ENCODE measurements around the gene PPFIA4. TPM values are rescaled to one million over a fixed set of nuclear protein-coding genes. Genes with fewer than 3 reads are reported as not detected.

Gene PPFIA4
- polyA plus RNA-seq, 1 donor (not counting 4 experiments of a cell fraction or from before 2014, with no cell fraction given) = 2.3 TPM

GRCh38 chr1:203055161-203055799, 29.0 kb downstream of the PPFIA4 start:
- no peak overlapping the region for H2AFZ ChIP-seq (ENCODE audit: control insufficient read depth, low read length)
- H3K4me3 ChIP-seq (ENCODE audit: control insufficient read depth in 2 of 3, extremely low read depth in 1 of 3, insufficient read depth in 2 of 3, low read depth in 1 of 3, low read length in 3 of 3) = no peak overlapping the region
- H3K79me2 ChIP-seq (ENCODE audit: control insufficient read depth, insufficient read depth, low read length) = no peaks in the 10 kb centered on the region
- H3K9me3 ChIP-seq (ENCODE audit: control insufficient read depth, low read depth, low read length) = no peaks in the 10 kb centered on the region
- no peaks in the 10 kb centered on the region for H3K4me1 ChIP-seq (ENCODE audit: control insufficient read depth, extremely low read depth, insufficient read depth, low read length)
- no peak overlapping the region for H3K27ac ChIP-seq (ENCODE audit: control insufficient read depth, insufficient read depth, low read length)
- TF ChIP-seq CTCF (optimal IDR thresholded peaks at IDR 0.05 in 1 of 3, IDR thresholded peaks at IDR 0.05 in 1 of 3, conservative IDR thresholded peaks at IDR 0.05 in 1 of 3; ENCODE audit: extremely low read depth in 1 of 3, insufficient read depth in 2 of 3, low read length in 3 of 3) (peak in 2 of 3 experiments; percentile 7 to 28), EZH2 (IDR thresholded peaks at IDR 0.05; ENCODE audit: low read length) (no peak)
- no peaks in the 10 kb centered on the region for H4K20me1 ChIP-seq (ENCODE audit: control insufficient read depth, extremely low read depth, insufficient read depth, low read length)
- H3K4me2 ChIP-seq (ENCODE audit: control insufficient read depth, extremely low read depth, insufficient read depth, low read depth, low read length) = no peak overlapping the region
- no peak overlapping the region for H3K9ac ChIP-seq (ENCODE audit: control insufficient read depth, extremely low read depth, insufficient read depth, low read length)
- no peak for FAIRE-seq
- peaks cover 23% of the 10 kb centered on the region for H3K27me3 ChIP-seq (ENCODE audit: control insufficient read depth, extremely low read depth, insufficient read depth, low read length)
- H3K9me1 ChIP-seq (ENCODE audit: control insufficient read depth, extremely low read depth, insufficient read depth, low read length) = no peaks in the 10 kb centered on the region
- H3K36me3 ChIP-seq (ENCODE audit: control insufficient read depth in 2 of 2, extremely low read depth in 1 of 2, insufficient read depth in 2 of 2, low read length in 2 of 2) = peaks cover 0 to 1% of the 10 kb centered on the region in 2 experiments
- dilution Hi-C loops (cut with MboI; ENCODE audit: extremely low pct_ligation_motif_present, low sequenced_read_pairs) = no loop called here
- no peak for DNase-seq (ENCODE audit: low read depth, low spot score)

- dilution Hi-C loops (cut with MboI; ENCODE audit: extremely low pct_ligation_motif_present, low sequenced_read_pairs) = no loop called here
- Histone ChIP-seq H2AFZ (ENCODE audit: control insufficient read depth, low read length) (no peak overlapping the region), H3K9me1 (ENCODE audit: control insufficient read depth, extremely low read depth, insufficient read depth, low read length) (no peaks in the 10 kb centered on the region), H3K36me3 (ENCODE audit: control insufficient read depth in 2 of 2, extremely low read depth in 1 of 2, insufficient read depth in 2 of 2, low read length in 2 of 2) (peaks cover 0 to 1% of the 10 kb centered on the region in 2 experiments), H3K4me3 (ENCODE audit: control insufficient read depth in 2 of 3, extremely low read depth in 1 of 3, insufficient read depth in 2 of 3, low read depth in 1 of 3, low read length in 3 of 3) (no peak overlapping the region), H3K9ac (ENCODE audit: control insufficient read depth, extremely low read depth, insufficient read depth, low read length) (no peak overlapping the region), H3K4me2 (ENCODE audit: control insufficient read depth, extremely low read depth, insufficient read depth, low read depth, low read length) (no peak overlapping the region), H3K27me3 (ENCODE audit: control insufficient read depth, extremely low read depth, insufficient read depth, low read length) (peaks cover 26% of the 10 kb centered on the region), H3K79me2 (ENCODE audit: control insufficient read depth, insufficient read depth, low read length) (no peaks in the 10 kb centered on the region), H4K20me1 (ENCODE audit: control insufficient read depth, extremely low read depth, insufficient read depth, low read length) (no peaks in the 10 kb centered on the region), H3K9me3 (ENCODE audit: control insufficient read depth, low read depth, low read length) (no peaks in the 10 kb centered on the region), H3K4me1 (ENCODE audit: control insufficient read depth, extremely low read depth, insufficient read depth, low read length) (no peaks in the 10 kb centered on the region), H3K27ac (ENCODE audit: control insufficient read depth, insufficient read depth, low read length) (no peak overlapping the region)
- no peak for FAIRE-seq
- no peak for TF ChIP-seq EZH2 (IDR thresholded peaks at IDR 0.05; ENCODE audit: low read length)
- no peak for DNase-seq (ENCODE audit: low read depth, low spot score)
These were observed 29.7 kb downstream of the PPFIA4 start for GRCh38 chr1:203056012-203056411.

- no peak overlapping the region for H3K9ac ChIP-seq (ENCODE audit: control insufficient read depth, extremely low read depth, insufficient read depth, low read length)
- no peak overlapping the region for H3K4me3 ChIP-seq (ENCODE audit: control insufficient read depth in 2 of 3, extremely low read depth in 1 of 3, insufficient read depth in 2 of 3, low read depth in 1 of 3, low read length in 3 of 3)
- H3K9me3 ChIP-seq (ENCODE audit: control insufficient read depth, low read depth, low read length) = no peaks in the 10 kb centered on the region
- H2AFZ ChIP-seq (ENCODE audit: control insufficient read depth, low read length) = no peak overlapping the region
- no peak overlapping the region for H3K27ac ChIP-seq (ENCODE audit: control insufficient read depth, insufficient read depth, low read length)
- peak in 2 of 3 experiments; percentile 25 to 26 for TF ChIP-seq CTCF (optimal IDR thresholded peaks at IDR 0.05 in 1 of 3, IDR thresholded peaks at IDR 0.05 in 1 of 3, conservative IDR thresholded peaks at IDR 0.05 in 1 of 3; ENCODE audit: extremely low read depth in 1 of 3, insufficient read depth in 2 of 3, low read length in 3 of 3)
- no peak for TF ChIP-seq EZH2 (IDR thresholded peaks at IDR 0.05; ENCODE audit: low read length)
- no peak overlapping the region for H3K4me2 ChIP-seq (ENCODE audit: control insufficient read depth, extremely low read depth, insufficient read depth, low read depth, low read length)
- H3K9me1 ChIP-seq (ENCODE audit: control insufficient read depth, extremely low read depth, insufficient read depth, low read length) = no peaks in the 10 kb centered on the region
- H3K36me3 ChIP-seq (ENCODE audit: control insufficient read depth in 2 of 2, extremely low read depth in 1 of 2, insufficient read depth in 2 of 2, low read length in 2 of 2) = peaks cover 0 to 1% of the 10 kb centered on the region in 2 experiments
- H4K20me1 ChIP-seq (ENCODE audit: control insufficient read depth, extremely low read depth, insufficient read depth, low read length) = no peaks in the 10 kb centered on the region
- FAIRE-seq = no peak
- H3K27me3 ChIP-seq (ENCODE audit: control insufficient read depth, extremely low read depth, insufficient read depth, low read length) = peaks cover 26% of the 10 kb centered on the region
- H3K79me2 ChIP-seq (ENCODE audit: control insufficient read depth, insufficient read depth, low read length) = no peaks in the 10 kb centered on the region
- no peak for DNase-seq (ENCODE audit: low read depth, low spot score)
- no peaks in the 10 kb centered on the region for H3K4me1 ChIP-seq (ENCODE audit: control insufficient read depth, extremely low read depth, insufficient read depth, low read length)
- dilution Hi-C loops (cut with MboI; ENCODE audit: extremely low pct_ligation_motif_present, low sequenced_read_pairs) = no loop called here
These were observed 30.2 kb downstream of the PPFIA4 start for GRCh38 chr1:203056516-203056915.
